OCI-LY7 (cell line): ENCODE data around the gene PTGR2. TPM values are rescaled to one million over a fixed set of nuclear protein-coding genes. Genes with fewer than 3 reads are reported as not detected.

Experiments
- BruUV-seq: library from RNA; stranded (reverse); fragments of 400-500 nt; replicated peaks from 2 replicates; lab custom pipeline; 2021; lab: Mats Ljungman, UMichigan
- CTCF ChIA-PET: fragments of 300-600 bp; sonication (Branson Sonifier 250); formaldehyde crosslinking; loops from one replicate; lab custom pipeline; 2022; ENCODE audit warnings: antibody characterized with exemption; ENCODE audit not compliant: unreplicated experiment; lab: Charles Lee
- POLR2A ChIA-PET: fragments of 300-600 bp; sonication (Branson Sonifier 250); formaldehyde crosslinking; loops from one replicate; lab custom pipeline; 2022; ENCODE audit warnings: antibody characterized with exemption; lab: Charles Lee
- DNase-seq: peaks from one replicate; pipeline ENCODE4 v3.0.0-alpha.2; 2015; ENCODE audit warnings: low spot score
- H2AFZ ChIP-seq: fragments of 200-600 bp; sonication (generic), shearing (Covaris generic); 2 replicates; pipeline ENCODE4 v1.6.1; 2014; ENCODE audit warnings: mild to moderate bottlenecking, antibody characterized with exemption, low read length, moderate library complexity
- H3K27ac ChIP-seq: fragments of 200-600 bp; sonication (generic); 2 replicates; pipeline ENCODE4 v1.5.1; 2014; ENCODE audit warnings: mixed run types, low read depth, mild to moderate bottlenecking, moderate library complexity, low read length, inconsistent platforms; ENCODE audit not compliant: poor library complexity, severe bottlenecking
- H3K36me3 ChIP-seq: fragments of 200-600 bp; sonication (generic); 2 replicates; pipeline ENCODE4 v1.6.1; 2014; ENCODE audit warnings: mild to moderate bottlenecking, antibody characterized with exemption, low read length, moderate library complexity, mixed read lengths; ENCODE audit not compliant: insufficient read depth
- H3K4me1 ChIP-seq: fragments of 200-600 bp; sonication (generic); 2 replicates; pipeline ENCODE4 v1.5.1; 2014; ENCODE audit warnings: mild to moderate bottlenecking, low read length; ENCODE audit not compliant: insufficient read depth, poor library complexity, severe bottlenecking
- H3K4me2 ChIP-seq: fragments of 200-600 bp; sonication (generic); 2 replicates; pipeline ENCODE4 v1.6.1; 2014; ENCODE audit warnings: mild to moderate bottlenecking, low read length
- H3K4me3 ChIP-seq: fragments of 200-600 bp; sonication (generic); 2 replicates; pipeline ENCODE4 v1.5.1; 2014; ENCODE audit warnings: mild to moderate bottlenecking, low read depth, low read length; ENCODE audit not compliant: poor library complexity, severe bottlenecking
- H3K79me2 ChIP-seq: fragments of 200-600 bp; sonication (generic); 2 replicates; pipeline ENCODE4 v1.6.1; 2016; ENCODE audit warnings: low read depth, mild to moderate bottlenecking, low read length, moderate library complexity, mixed read lengths; ENCODE audit not compliant: insufficient read depth
- H3K9me2 ChIP-seq: fragments of 200-600 bp; sonication (generic); 2 replicates; pipeline ENCODE4 v1.6.1; 2016; ENCODE audit warnings: mild to moderate bottlenecking, low read length, mixed read lengths; ENCODE audit not compliant: insufficient read depth
- H3K9me3 ChIP-seq: fragments of 200-600 bp; sonication (generic); 2 replicates; pipeline ENCODE4 v1.6.1; 2014; ENCODE audit warnings: mild to moderate bottlenecking, mixed run types, low read length, mixed read lengths
- H4K20me1 ChIP-seq: fragments of 200-600 bp; sonication (generic); 2 replicates; pipeline ENCODE4 v1.6.1; 2014; ENCODE audit warnings: mild to moderate bottlenecking, antibody characterized with exemption, low read length, moderate library complexity, mixed read lengths; ENCODE audit not compliant: insufficient read depth
- CTCF ChIP-seq: fragments of 200-600 bp; sonication (generic); conservative IDR thresholded peaks from 2 replicates; pipeline ENCODE4 v1.5.1; 2014; ENCODE audit warnings: mild to moderate bottlenecking, antibody characterized with exemption, low read length, moderate library complexity, mixed read lengths
- EZH2phosphoT487 ChIP-seq: fragments of 200-600 bp; sonication (generic); IDR thresholded peaks from 2 replicates; pipeline ENCODE4 v1.6.1; 2018; ENCODE audit warnings: low read depth, borderline replicate concordance, mild to moderate bottlenecking, mixed run types, antibody characterized with exemption, low read length, moderate library complexity, mixed read lengths
- intact Hi-C: fragments of 100-400 bp; cut with micrococcal nuclease; formaldehyde crosslinking; loops from one replicate; pipeline ENCODE4 v1.10.0; 2022; ENCODE audit not compliant: unreplicated experiment
- total RNA-seq, 2 experiments: library from RNA; depleted of rRNA in 1 of 2; stranded (reverse); fragments of >200 nt in 1 of 2; shearing (Covaris generic) in 1 of 2; gene quantifications; 2 replicates each; pipeline ENCODE4 v1.2.3, GENCODE V29; 2014 to 2022

Gene PTGR2
- total RNA-seq, 2 experiments from 2014 or later, result 6.4 to 14.3 TPM

DNA sequence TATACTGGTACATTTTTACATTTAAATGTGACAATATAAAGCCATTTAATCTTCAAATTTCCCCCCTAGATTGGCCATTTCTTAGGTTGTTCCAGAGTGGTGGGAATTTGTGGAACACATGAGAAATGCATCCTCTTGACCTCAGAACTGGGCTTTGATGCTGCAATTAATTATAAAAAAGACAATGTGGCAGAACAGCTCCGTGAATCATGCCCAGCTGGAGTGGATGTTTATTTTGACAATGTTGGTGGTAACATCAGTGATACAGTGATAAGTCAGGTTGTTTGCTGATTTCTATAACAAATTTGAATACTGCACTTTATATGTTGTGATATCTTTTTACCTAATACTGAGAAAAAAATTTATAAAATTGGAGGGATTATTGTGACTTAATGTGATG, 27.4 kb downstream of the PTGR2 start:
- H3K79me2 ChIP-seq, result no peaks in the 10 kb centered on the region
- BruUV-seq, result no TSS peak
- no peaks in the 10 kb centered on the region for H3K4me1 ChIP-seq
- no peaks in the 10 kb centered on the region for H3K36me3 ChIP-seq
- POLR2A ChIA-PET, result interaction anchor here (0.6 to 0.8 kb wide), 2 partner anchors 17 to 301 kb away, joined by 3 to 4 read pairs; no protein-coding TSS in a partner anchor
- no peak overlapping the region for H3K27ac ChIP-seq
- H4K20me1 ChIP-seq, result no peaks in the 10 kb centered on the region
- intact Hi-C loops, result no loop called here
- no peak overlapping the region for H2AFZ ChIP-seq
- no peaks in the 10 kb centered on the region for H3K9me3 ChIP-seq
- no peaks in the 10 kb centered on the region for H3K9me2 ChIP-seq
- no peak for TF ChIP-seq CTCF
- no peak for TF ChIP-seq EZH2phosphoT487
- H3K4me2 ChIP-seq, result no peak overlapping the region
- no peak overlapping the region for H3K4me3 ChIP-seq
- CTCF ChIA-PET, result interaction anchor here (0.6 kb wide), 1 partner anchor 19 kb away, joined by 3 read pairs; no protein-coding TSS in a partner anchor
- no peak for DNase-seq

- H3K4me1 ChIP-seq, result peaks cover 32% of the 10 kb centered on the region
These were observed 33.0 kb downstream of the PTGR2 start for GRCh38 chr14:73884438-73885190.

More at GRCh38 chr14:73884438-73885190, 33.0 kb downstream of the PTGR2 start:
- peak overlapping the region; percentile 98 for H3K4me3 ChIP-seq
- no peak overlapping the region for H2AFZ ChIP-seq
- no peak overlapping the region for H3K27ac ChIP-seq
- intact Hi-C loops, result loop anchor here (5.0 kb wide), 2 partner anchors 133 to 392 kb away; partner anchors contain the start of genes BBOF1, ENTPD5 and RIOX1
- no peak for DNase-seq
- ChIA-PET CTCF (no interaction called here), POLR2A (interaction anchor here (0.7 kb wide), 1 partner anchor 363 kb away, joined by 3 read pairs; no protein-coding TSS in a partner anchor)
- H3K9me2 ChIP-seq, result no peaks in the 10 kb centered on the region
- H3K4me2 ChIP-seq, result peak overlapping the region; percentile 95
- BruUV-seq, result no TSS peak
- TF ChIP-seq CTCF (no peak), EZH2phosphoT487 (no peak)
- H3K9me3 ChIP-seq, result no peaks in the 10 kb centered on the region
- H3K36me3 ChIP-seq, result no peaks in the 10 kb centered on the region
- H4K20me1 ChIP-seq, result peaks cover 11% of the 10 kb centered on the region; the same call in 1 of the 2 replicates
- H3K79me2 ChIP-seq, result peaks cover 49% of the 10 kb centered on the region
